ENCODE results near the gene ZFP36L2. TPM values are rescaled to one million over a fixed set of nuclear protein-coding genes. Genes with fewer than 3 reads are reported as not detected.

ZFP36L2 gene
- polyA plus RNA-seq, 2 of the 4 experiments (the other 2 are of a cell fraction): 10.5 to 17.3 TPM

DNA sequence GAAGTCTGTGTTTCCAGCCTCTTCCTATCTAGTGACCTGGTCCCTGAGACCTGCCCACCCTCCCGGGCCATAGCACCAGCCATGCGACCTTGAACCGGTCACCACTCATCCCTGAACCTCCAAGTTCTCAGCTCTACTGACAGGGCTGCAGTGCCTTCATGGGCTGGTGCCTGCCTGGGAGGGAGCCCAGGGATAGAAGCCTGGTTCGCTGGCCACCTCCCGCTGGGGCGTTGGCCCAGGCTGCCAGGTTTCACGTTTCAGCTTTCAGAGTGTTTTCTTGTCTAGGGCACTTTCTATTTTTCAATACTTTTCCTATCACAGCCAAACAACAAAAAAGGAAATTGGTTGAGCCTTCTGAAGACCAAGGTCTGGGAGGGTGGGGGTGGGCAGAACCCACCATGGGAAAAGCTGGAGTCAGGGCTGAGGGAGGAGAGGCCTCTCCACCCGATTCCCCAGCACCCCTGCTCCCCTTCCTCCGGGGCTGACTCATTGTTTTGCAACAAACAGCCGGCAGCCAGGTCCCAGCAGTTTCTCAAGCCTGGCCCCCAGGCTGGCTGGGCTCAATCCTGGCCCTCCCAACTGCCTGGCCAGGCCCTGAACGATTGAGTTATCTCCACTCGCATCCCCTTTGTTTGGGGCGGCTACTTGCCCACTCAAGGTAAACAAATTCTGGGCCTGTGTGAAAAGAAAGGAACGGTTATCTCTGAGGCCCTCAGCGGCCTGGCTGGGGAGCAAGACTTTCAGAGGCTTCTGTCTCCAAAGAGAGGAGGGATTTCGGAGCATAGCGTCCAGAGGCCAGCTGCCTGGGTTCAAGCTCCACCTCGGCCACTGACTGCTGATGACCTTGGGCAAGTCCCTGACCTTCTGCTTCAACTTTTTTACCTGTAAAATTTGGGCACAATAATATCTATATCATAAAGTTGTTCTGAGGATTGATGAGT, 47.5 kb downstream of the ZFP36L2 start:
- CTCF ChIA-PET: interaction anchor here (0.9 to 5.7 kb wide), 9 partner anchors 10 to 351 kb away, joined by 3 to 37 read pairs (median 4); partner anchors contain the start of gene ZFP36L2
- FAIRE-seq (no peak), ATAC-seq (peak; percentile 88 to 91), DNase-seq (ENCODE audit: low read depth in 1 of 2, low spot score in 1 of 2) (peak; percentile 89 to 90)
- POLR2A ChIA-PET: interaction anchor here (0.8 to 4.2 kb wide), 4 partner anchors 15 to 48 kb away, joined by 3 to 19 read pairs (median 4); partner anchors contain the start of gene ZFP36L2
- Histone ChIP-seq H3K27ac (peak overlapping the region; percentile 81 to 93), H3K9me3 (no peaks in the 10 kb centered on the region), H3K4me1 (peaks cover 64% of the 10 kb centered on the region), H3K4me2 (peak overlapping the region; percentile 60), H3K4me3 (no peak overlapping the region)
- 10% methylated on average over 18 of the region's 18 CpGs for WGBS (ENCODE audit: missing lambda C conversion rate)
- TF ChIP-seq, protein P1, sequence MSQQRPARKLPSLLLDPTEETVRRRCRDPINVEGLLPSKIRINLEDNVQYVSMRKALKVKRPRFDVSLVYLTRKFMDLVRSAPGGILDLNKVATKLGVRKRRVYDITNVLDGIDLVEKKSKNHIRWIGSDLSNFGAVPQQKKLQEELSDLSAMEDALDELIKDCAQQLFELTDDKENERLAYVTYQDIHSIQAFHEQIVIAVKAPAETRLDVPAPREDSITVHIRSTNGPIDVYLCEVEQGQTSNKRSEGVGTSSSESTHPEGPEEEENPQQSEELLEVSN (IDR thresholded peaks at IDR 0.05; ENCODE audit: borderline replicate concordance, low read depth): no peak; the same call in 1 of the 2 replicates
- no peak for TF ChIP-seq NR3C1 (IDR thresholded peaks at IDR 0.05)
- 0 out of 2 replicates have a peak, but pooled peaks have one; percentile 61 for TF ChIP-seq HOXB5 (CRISPR knock-in tag; IDR thresholded peaks at IDR 0.05)
- TF ChIP-seq HOXB13 (CRISPR knock-in tag; IDR thresholded peaks at IDR 0.05; ENCODE audit: low read depth): peak; percentile 63; the same call in 1 of the 2 replicates
- no peak for TF ChIP-seq CBX2 (IDR thresholded peaks at IDR 0.05; ENCODE audit: borderline replicate concordance, low read depth)
- TF ChIP-seq MAX (IDR thresholded peaks at IDR 0.05): peak; percentile 69
- TF ChIP-seq ESRRA (IDR thresholded peaks at IDR 0.05; ENCODE audit: borderline replicate concordance, low read length): peak; percentile 40; the same call in 1 of the 2 replicates
- TF ChIP-seq, protein P2, sequence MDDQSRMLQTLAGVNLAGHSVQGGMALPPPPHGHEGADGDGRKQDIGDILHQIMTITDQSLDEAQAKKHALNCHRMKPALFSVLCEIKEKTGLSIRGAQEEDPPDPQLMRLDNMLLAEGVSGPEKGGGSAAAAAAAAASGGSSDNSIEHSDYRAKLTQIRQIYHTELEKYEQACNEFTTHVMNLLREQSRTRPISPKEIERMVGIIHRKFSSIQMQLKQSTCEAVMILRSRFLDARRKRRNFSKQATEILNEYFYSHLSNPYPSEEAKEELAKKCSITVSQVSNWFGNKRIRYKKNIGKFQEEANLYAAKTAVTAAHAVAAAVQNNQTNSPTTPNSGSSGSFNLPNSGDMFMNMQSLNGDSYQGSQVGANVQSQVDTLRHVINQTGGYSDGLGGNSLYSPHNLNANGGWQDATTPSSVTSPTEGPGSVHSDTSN (IDR thresholded peaks at IDR 0.05): 0 out of 2 replicates have a peak, but pooled peaks have one; percentile 44
- TF ChIP-seq JUN (IDR thresholded peaks at IDR 0.05): peak in 1 of 2 experiments; percentile 73; a peak in 1 of 5 replicates
- peak; percentile 48; the same call in 1 of the 2 replicates for TF ChIP-seq JUNB (IDR thresholded peaks at IDR 0.05)
- TF ChIP-seq CEBPB (IDR thresholded peaks at IDR 0.05): peak; percentile 84 to 95
- peak; percentile 21 to 49; a peak in 3 of 5 replicates for TF ChIP-seq RAD21 (conservative IDR thresholded peaks at IDR 0.05 in 1 of 2, IDR thresholded peaks at IDR 0.05 in 1 of 2)
- TF ChIP-seq GATA3 (IDR thresholded peaks at IDR 0.05; ENCODE audit: borderline replicate concordance): peak; percentile 52; the same call in 1 of the 2 replicates
- TF ChIP-seq MAFK (IDR thresholded peaks at IDR 0.05; ENCODE audit: partially characterized antibody): peak; percentile 32
- 0 out of 2 replicates have a peak, but pooled peaks have one; percentile 16 for TF ChIP-seq PHF8 (IDR thresholded peaks at IDR 0.05; ENCODE audit: borderline replicate concordance, low read depth)
- peak; percentile 38; the same call in 2 of the 3 replicates for TF ChIP-seq SMC3 (IDR thresholded peaks at IDR 0.05)
- TF ChIP-seq FOSL2 (IDR thresholded peaks at IDR 0.05): peak; percentile 68
- TF ChIP-seq FOSL2 (CRISPR knock-in tag; IDR thresholded peaks at IDR 0.05): peak; percentile 95
- no peak for TF ChIP-seq HEYL (CRISPR knock-in tag; IDR thresholded peaks at IDR 0.05)

DNA sequence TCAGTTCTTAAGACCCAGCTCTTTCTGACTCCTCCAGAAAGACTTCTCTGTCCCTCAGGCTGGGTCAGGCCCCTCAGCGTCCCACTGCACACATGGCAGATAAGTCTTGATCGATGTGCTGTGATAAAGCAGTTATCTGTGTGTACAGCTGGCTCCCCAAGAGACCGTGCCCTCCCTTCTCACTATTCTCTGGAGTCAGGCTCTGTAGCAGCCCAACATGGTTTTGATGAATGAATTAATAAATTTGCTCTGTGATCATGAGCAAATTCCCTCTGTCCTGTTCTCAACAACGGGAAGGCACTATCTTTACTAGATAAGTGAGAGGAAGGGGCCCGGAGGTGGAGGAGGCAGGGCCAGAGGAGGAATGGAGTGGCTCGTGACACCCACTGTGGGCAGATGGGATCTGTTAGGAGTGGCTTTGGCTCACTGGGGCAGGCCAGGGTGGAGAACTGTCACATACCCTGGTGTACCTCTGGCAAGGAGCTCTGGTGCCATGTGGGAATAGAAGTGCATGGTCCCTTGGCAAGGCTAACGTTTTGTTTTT, 48.3 kb downstream of the ZFP36L2 start:
- ChIA-PET POLR2A (interaction anchor here (1.1 to 4.2 kb wide), 3 partner anchors 15 to 49 kb away, joined by 3 to 19 read pairs (median 5); partner anchors contain the start of gene ZFP36L2), CTCF (interaction anchor here (0.8 to 5.7 kb wide), 9 partner anchors 9 to 350 kb away, joined by 3 to 37 read pairs (median 6); no protein-coding TSS in a partner anchor)
- Histone ChIP-seq H3K27ac (peak overlapping the region; percentile 81 to 93), H3K4me1 (peaks cover 69% of the 10 kb centered on the region), H3K9me3 (no peaks in the 10 kb centered on the region), H3K4me3 (no peak overlapping the region), H3K4me2 (peak overlapping the region; percentile 60)
- 79% methylated on average over 7 of the region's 7 CpGs for WGBS (ENCODE audit: missing lambda C conversion rate)
- TF ChIP-seq NFE2L2 (conservative IDR thresholded peaks at IDR 0.05; ENCODE audit: low read length): no peak
- no peak for TF ChIP-seq ZSCAN20 (CRISPR knock-in tag; IDR thresholded peaks at IDR 0.05)
- TF ChIP-seq TP53 (CRISPR knock-in tag; IDR thresholded peaks at IDR 0.05): no peak
- no peak for TF ChIP-seq PHF8 (IDR thresholded peaks at IDR 0.05; ENCODE audit: borderline replicate concordance, low read depth)
- TF ChIP-seq EP300 (IDR thresholded peaks at IDR 0.05): no peak
- ATAC-seq (no peak; a peak in 2 of 6 replicates), FAIRE-seq (no peak), DNase-seq (ENCODE audit: low read depth in 1 of 2, low spot score in 1 of 2) (no peak)

Measured in A549 (cell line).